PC-3 (cell line): Measurements from ENCODE around the gene FAM53B.

Experiments used
- CTCF ChIP-seq: fragments of 300-600 bp; sonication (generic); conservative IDR thresholded peaks from 2 replicates; pipeline ENCODE4 v1.5.1; 2017; ENCODE audit warnings: antibody characterized with exemption, low read depth, mild to moderate bottlenecking, low read length
- EZH2phosphoT487 ChIP-seq: fragments of 300-600 bp; sonication (generic); IDR thresholded peaks from 2 replicates; pipeline ENCODE4 v1.6.1; 2018; ENCODE audit warnings: mild to moderate bottlenecking, antibody characterized with exemption, low read length, borderline replicate concordance

DNA sequence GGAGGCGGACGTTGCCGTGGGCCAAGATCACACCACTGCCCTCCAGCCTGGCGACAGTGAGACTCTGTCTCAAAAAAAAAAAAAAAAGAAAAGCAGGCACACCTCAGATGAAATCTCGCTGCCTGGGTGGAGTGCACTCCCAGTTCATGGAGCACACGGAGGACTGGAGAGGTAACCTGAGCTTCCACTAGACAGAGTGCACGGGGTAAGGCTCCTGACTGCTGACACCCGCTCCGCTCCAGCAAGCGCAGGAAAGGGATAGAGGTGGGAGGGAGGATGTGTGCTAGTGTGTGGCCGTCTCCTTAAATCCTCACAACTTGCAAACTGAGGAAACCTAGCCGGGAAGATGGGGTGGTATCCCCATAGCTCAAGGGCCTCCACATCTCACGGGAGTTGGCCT, 50.8 kb downstream of the FAM53B start:
- TF ChIP-seq CTCF, result no peak
- no peak for TF ChIP-seq EZH2phosphoT487
